Panc1 (cell line): ENCODE results near the gene ALS2CL.

Source experiments
- CTCF ChIP-seq: fragments of 450-650 bp; IDR thresholded peaks from 2 replicates; pipeline ENCODE4 v1.5.1; 2017; ENCODE audit warnings: mild to moderate bottlenecking
- POLR2AphosphoS5 ChIP-seq: IDR thresholded peaks from 2 replicates; pipeline ENCODE4 v1.6.1; 2012; ENCODE audit warnings: mild to moderate bottlenecking, low read depth, low read length, moderate library complexity
- REST ChIP-seq, 2 experiments: IDR thresholded peaks; 2 replicates each; pipeline ENCODE4 v1.6.1; 2011 to 2012; ENCODE audit warnings: low read depth in 2 of 2, control low read depth in 1 of 2, low read length in 1 of 2, mild to moderate bottlenecking in 1 of 2, moderate library complexity in 1 of 2; ENCODE audit not compliant: insufficient read depth in 1 of 2
- SIN3A ChIP-seq: IDR thresholded peaks from 2 replicates; pipeline ENCODE4 v1.6.1; 2012; ENCODE audit warnings: low read depth, mild to moderate bottlenecking, low read length, moderate library complexity, borderline replicate concordance; ENCODE audit not compliant: insufficient read depth

- TF ChIP-seq CTCF (no peak), REST (IDR thresholded peaks at IDR 0.05; ENCODE audit: insufficient read depth in 1 of 2, low read depth in 2 of 2, low read length in 1 of 2) (no peak), POLR2AphosphoS5 (no peak), SIN3A (no peak)
Measured at GRCh38 chr3:46681856-46682540, 11.5 kb downstream of the ALS2CL start.
